Right kidney (tissue), 9 donors: ENCODE data around the gene IMMP1L.
"Not testable (repeated sequence)": the region's sequence is repeated elsewhere in the genome, so short reads cannot be mapped to it uniquely, and the experiment has no call there.

Experiments
- DNase-seq: peaks from one replicate; pipeline ENCODE4 v3.0.0-alpha.2; 2016
- long read RNA-seq, 8 donors: transcript quantifications; one replicate each; lab custom pipeline, GENCODE V29; 2026

The IMMP1L gene
- long read RNA-seq, donor 1, transcript IMMP1L-212 (2 exons, 463 nt), result minor isoform, 10 of 116 reads
- long read RNA-seq, donor 1, transcript IMMP1L-213 (3 exons, 314 nt), result major isoform, 61 of 116 reads
- long read RNA-seq, donor 1, transcript IMMP1L-202 (4 exons, 469 nt), result minor isoform, 5 of 116 reads
- long read RNA-seq, donor 1, partial matches to known transcripts, result 38 of 116 reads
- long read RNA-seq, donor 1, other reads (novel, unspliced or antisense), result 0 of 116 reads
- long read RNA-seq, donor 2, transcript IMMP1L-213 (3 exons, 314 nt), result major isoform, 25 of 39 reads
- long read RNA-seq, donor 2, transcript IMMP1L-212 (2 exons, 463 nt), result minor isoform, 5 of 39 reads
- long read RNA-seq, donor 2, partial matches to known transcripts, result 0 of 39 reads
- long read RNA-seq, donor 2, other reads (novel, unspliced or antisense), result 5 of 39 reads
- long read RNA-seq, donor 3, transcript IMMP1L-213 (3 exons, 314 nt), result major isoform, 10 of 12 reads
- long read RNA-seq, donor 3, partial matches to known transcripts, result 0 of 12 reads
- long read RNA-seq, donor 3, other reads (novel, unspliced or antisense), result 0 of 12 reads
- long read RNA-seq, donor 4, transcript IMMP1L-213 (3 exons, 314 nt), result major isoform, 18 of 40 reads
- long read RNA-seq, donor 4, transcript IMMP1L-212 (2 exons, 463 nt), result minor isoform, 9 of 40 reads
- long read RNA-seq, donor 4, partial matches to known transcripts, result 12 of 40 reads
- long read RNA-seq, donor 4, other reads (novel, unspliced or antisense), result 0 of 40 reads
- long read RNA-seq, donor 5, transcript IMMP1L-213 (3 exons, 314 nt), result major isoform, 31 of 41 reads
- long read RNA-seq, donor 5, partial matches to known transcripts, result 0 of 41 reads
- long read RNA-seq, donor 5, other reads (novel, unspliced or antisense), result 0 of 41 reads
- long read RNA-seq, donor 6, transcript IMMP1L-213 (3 exons, 314 nt), result major isoform, 25 of 37 reads
- long read RNA-seq, donor 6, transcript IMMP1L-212 (2 exons, 463 nt), result minor isoform, 6 of 37 reads
- long read RNA-seq, donor 6, partial matches to known transcripts, result 0 of 37 reads
- long read RNA-seq, donor 6, other reads (novel, unspliced or antisense), result 0 of 37 reads
- long read RNA-seq, donor 7, transcript IMMP1L-209 (6 exons, 685 nt), result minor isoform, 5 of 35 reads
- long read RNA-seq, donor 7, transcript IMMP1L-212 (2 exons, 463 nt), result minor isoform, 5 of 35 reads
- long read RNA-seq, donor 7, transcript IMMP1L-213 (3 exons, 314 nt), result major isoform, 24 of 35 reads
- long read RNA-seq, donor 7, partial matches to known transcripts, result 0 of 35 reads
- long read RNA-seq, donor 7, other reads (novel, unspliced or antisense), result 0 of 35 reads
- long read RNA-seq, donor 8, transcript IMMP1L-213 (3 exons, 314 nt), result major isoform, 24 of 31 reads
- long read RNA-seq, donor 8, partial matches to known transcripts, result 0 of 31 reads
- long read RNA-seq, donor 8, other reads (novel, unspliced or antisense), result 0 of 31 reads

DNA sequence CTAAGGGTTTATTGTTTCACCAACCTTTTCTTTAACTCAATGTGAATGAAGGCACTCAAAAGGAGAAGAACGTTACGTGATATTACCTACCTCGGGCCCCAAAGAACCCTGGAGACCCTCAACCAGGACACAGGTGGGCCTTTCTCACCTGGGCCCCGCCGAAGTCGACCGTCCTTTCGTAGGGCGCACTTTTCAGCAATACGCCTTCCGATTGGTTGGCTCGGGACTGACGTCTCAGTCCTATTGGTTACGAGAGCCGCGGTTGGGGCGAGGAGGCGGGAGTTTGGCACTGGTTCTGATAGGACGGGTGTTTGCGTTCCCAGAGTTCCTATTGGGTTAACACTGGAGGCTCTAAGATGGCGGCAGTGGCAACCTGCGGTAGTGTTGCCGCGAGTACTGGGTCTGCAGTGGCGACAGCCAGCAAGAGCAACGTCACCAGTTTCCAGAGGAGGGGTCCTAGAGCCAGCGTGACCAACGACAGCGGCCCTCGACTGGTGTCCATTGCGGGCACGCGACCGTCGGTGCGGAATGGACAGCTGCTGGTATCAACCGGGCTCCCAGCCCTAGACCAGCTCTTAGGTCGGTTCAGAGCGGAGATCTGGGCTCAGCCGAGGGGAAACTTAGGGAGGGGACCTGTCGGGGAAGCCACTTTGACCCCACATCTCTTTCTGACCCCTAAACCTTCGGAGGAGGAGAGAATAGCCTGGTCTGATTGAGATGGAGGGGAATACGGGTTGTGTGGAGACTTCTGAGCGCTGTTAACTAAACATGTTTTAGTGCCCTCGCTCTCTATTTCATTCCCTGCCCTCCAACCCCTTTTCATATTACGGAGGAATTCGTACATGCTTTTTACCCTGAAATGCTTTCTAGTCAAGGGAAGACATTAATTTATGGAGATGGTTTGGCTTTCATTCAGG lies at the start of gene IMMP1L, which contains the start of gene ELP4:
Gene IMMP1L, minus strand, starts transcription at position 194 of the 917 bp plus-strand sequence. CDS start 46,346 bp downstream, outside the sequence.
Gene ELP4, plus strand, starts transcription at position 339 of the 917 bp plus-strand sequence. Its CDS starts 18 bp downstream, at position 357.
- DNase-seq, result peak; percentile 93

DNA sequence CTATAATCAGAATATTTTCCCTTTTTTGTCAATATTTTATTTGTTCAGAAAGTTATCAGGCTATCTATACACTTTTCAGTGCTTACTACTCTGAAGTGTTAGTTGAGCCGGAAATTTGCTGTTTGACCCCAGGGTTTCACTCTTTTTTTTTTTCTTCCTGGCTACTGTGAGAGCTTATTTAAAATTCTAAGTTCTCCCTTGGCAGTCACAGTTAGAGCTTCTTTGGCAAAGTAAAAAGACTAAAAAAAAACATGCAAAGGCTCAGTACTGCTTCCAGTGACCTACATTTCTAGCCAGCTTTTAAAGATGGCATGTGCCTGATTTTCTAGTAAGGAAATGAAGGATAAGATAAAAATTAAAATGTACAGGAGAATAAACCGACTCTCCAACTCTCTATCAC lies 48.6 kb upstream of the IMMP1L start:
- DNase-seq, result no peak

GRCh38 chr11:31555938-31556337 lies 46.5 kb upstream of the IMMP1L start:
- DNase-seq, result no peak

- DNase-seq, result no peak
These were observed 33.4 kb upstream of the IMMP1L start for GRCh38 chr11:31542862-31543261.

DNA sequence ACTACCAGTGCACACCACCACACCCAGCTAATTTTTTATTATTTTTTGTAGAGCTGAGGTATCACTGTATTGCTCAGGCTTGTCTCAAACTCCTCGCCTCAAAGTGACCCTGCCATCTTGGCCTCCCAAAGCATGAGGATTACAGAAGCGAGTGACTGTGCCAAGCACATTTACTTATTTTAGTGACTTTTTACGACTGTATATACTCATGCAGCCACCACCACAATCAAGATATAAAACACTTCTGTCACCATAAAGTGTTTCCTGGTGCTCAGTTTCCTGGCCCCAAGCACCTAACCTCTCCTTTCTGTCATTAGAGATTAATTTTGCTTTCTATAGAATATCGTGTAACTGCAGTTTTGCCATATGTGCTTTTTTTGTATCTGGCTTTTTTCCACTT lies 26.1 kb upstream of the IMMP1L start:
- DNase-seq, result no peak

DNA sequence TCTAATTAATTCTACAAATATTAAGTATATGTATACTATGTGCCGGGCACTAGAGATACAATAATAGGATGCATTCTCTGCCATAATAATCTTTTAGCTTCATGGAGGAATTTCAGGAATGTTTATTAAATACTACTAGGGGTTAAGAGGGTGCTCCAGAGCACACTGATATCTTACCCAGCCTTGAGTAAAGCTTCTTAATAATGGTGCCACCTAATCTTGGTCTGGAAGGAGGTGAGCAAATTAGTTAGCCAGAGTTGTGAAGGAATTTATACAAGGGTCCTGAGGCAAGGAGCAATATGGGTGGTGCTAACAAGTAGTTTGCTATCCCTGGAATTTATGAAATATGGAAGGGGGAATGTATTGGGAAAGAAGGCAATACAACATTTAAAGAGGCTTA lies 21.9 kb upstream of the IMMP1L start:
- no peak for DNase-seq

GRCh38 chr11:31529701-31530100 lies 20.3 kb upstream of the IMMP1L start:
- no peak for DNase-seq

GRCh38 chr11:31529189-31529588 lies 19.8 kb upstream of the IMMP1L start:
- no peak for DNase-seq

DNA sequence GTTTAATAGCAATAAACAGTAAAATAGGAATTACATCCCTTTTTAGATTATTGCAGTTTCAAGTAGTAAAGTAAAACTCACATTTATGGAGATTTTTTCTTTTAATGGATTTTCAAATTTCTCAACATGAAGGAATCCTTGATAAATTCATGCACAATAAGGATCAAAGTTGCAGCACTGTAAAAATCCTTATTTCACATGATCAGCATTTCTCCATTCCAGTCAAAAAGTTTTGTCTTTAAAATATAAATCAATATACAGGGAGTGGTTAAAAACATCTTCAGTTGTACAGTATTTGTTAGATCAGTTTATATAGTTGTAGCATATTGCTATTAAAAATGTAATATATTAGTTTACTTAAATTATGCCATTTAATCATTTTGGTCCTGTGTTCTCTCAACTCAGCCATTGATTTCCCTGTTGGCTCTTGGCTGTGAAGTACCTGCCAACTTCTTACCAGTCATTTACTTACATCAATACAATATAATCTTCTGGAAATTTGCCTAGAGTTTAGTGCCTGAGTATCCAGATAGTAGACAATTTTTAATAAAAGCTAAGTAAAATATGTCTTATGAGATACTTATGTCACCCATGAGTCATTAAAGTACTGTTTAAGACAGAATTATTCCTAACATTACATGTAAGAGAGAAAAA lies 12.2 kb upstream of the IMMP1L start:
- no peak for DNase-seq

GRCh38 chr11:31512117-31512516 lies 2.7 kb upstream of the IMMP1L start:
- DNase-seq, result no peak

DNA sequence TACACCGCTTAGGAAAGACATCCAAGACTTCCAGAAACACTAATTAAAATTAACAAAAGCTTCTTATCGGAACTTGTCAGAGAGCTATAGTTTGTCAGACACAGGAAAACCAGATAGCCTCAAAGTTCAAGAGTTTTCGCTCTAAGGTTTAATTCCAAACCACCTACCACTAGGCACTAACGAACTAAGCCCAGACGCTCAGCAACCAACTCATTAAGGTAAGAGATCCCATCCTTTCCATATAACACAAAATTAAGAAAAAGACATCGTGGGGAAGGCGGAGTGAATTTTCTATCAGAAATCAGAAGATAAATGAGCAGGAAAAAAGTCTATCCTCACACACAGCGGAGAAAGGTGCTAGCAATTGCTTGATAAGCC lies 382 bp downstream of the IMMP1L start:
- DNase-seq, result no peak

- DNase-seq, result no peak
These were observed 8.9 kb downstream of the IMMP1L start for GRCh38 chr11:31500560-31500959.

- no peak for DNase-seq
These were observed 9.7 kb downstream of the IMMP1L start for GRCh38 chr11:31499576-31500178.

DNA sequence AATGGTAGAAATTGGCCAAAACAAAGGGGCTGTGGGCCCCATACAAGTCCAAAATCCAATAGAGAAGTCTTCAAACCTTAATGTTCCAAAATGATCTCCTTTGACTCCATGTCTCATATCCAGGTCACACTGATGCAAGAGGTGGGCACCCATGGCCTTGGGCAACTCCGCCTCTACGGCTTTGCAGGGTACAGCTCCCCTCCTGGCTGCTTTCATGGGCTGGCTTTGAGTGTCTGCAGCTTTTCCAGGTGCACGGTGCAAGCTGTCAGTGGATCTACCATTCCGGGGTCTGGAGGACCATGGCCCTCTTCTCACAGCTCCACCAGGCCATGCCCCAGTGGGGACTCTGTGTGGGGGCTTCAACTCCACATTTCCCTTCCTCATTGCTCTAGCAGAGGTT lies 15.7 kb downstream of the IMMP1L start:
- not testable (repeated sequence) for DNase-seq

DNA sequence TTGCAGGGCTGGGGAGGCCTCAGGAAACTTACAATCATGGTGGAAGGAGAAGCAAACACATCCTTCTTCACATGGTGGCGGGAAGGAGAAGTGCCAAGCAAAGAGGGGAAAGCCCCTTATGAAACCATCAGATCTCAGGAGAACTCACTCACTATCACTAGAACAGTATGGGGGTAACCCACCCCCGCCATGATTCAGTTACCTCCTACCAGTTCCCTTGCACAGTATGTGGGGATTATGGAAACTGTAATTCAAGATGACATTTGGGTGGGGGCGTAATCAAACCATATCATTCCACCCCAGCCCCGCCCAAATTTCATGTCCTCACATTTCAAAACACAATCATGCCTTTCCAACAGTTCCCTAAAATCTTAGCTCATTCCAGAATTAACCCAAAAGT lies 16.2 kb downstream of the IMMP1L start:
- DNase-seq, result no peak

DNA sequence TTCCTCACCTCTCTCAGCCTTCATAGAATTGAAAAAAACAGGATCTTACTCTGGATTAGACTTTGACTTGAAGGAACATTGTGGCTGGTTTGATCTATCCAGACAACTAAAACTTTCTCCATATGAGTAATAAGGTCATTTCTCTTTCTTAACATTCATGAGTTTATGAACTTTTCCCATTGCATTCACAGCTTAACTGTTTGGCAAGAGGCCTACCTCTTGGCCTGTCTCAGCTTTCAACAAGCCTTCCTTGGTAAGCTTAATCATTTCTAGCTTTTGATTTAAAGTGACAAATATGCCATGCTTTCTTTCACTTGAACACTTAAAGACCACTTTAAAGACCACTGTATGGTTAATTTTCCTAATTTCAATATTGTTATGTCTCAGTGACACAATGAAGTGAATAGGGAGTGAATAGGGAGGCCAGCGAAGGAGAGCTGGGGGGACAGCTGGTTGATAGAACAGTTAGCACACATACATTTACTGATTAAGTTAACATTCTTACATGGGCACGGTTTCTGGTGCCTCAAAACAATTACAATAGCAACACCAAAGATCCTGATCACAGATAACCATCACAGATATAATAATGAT lies 17.0 kb downstream of the IMMP1L start:
- DNase-seq, result no peak

GRCh38 chr11:31487848-31488247 lies 21.6 kb downstream of the IMMP1L start:
- no peak for DNase-seq

GRCh38 chr11:31484497-31484896 lies 24.9 kb downstream of the IMMP1L start:
- no peak for DNase-seq

DNA sequence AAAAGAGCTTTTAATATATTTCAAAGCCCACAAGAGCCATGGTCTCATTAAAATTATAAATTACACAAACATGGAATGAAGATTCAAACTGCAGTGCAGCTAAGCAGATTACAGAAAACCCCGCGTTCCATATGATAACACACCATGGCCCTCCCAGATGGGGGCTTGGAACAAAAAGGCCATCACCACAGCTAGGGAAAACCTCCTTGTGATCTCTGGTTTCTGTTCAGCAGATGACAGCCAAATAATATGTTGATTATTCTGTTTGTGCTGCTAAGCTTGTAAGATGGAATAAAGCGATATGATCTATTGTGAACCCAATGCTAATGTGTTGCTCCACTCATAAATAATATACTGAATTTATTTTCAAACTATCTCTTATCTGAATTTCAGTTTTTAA lies 28.5 kb downstream of the IMMP1L start:
- DNase-seq, result no peak
